ENCODE results near the gene PRUNE2. TPM values are rescaled to one million over a fixed set of nuclear protein-coding genes. Genes with fewer than 3 reads are reported as not detected.

PRUNE2 gene
- total RNA-seq, 2 experiments from 2014 or later: not detected

DNA sequence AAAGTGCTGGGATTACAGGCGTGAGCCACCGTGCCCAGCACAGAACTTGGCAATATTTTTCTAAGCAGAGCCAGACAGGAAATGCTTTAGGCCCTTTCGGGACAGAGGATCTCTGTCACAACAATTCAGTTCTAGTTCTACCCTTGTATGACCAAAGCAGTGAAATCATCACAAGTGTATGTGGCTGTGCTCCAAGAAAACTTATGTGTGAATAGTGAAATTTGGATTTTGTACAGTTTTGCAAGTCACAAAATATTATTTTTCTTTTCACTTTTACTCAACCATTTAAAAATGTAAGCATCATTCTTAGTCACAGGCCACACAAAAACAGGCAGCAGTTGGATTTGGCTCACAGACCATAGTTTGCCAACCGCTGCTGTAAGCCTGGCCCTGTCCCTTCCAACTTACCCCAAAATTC, 20.4 kb upstream of the PRUNE2 start:
- Mint-ChIP-seq H3K9me3 (peaks cover 2% of the 10 kb centered on the region), H3K36me3 (ENCODE audit: low read depth) (no peaks in the 10 kb centered on the region), H3K4me1 (ENCODE audit: low read depth) (no peaks in the 10 kb centered on the region), H3K27ac (no peak overlapping the region), H3K27me3 (peaks cover 6% of the 10 kb centered on the region), H3K4me3 (no peak overlapping the region)
- no peaks in the 10 kb centered on the region for H3K27me3 ChIP-seq (ENCODE audit: control insufficient read depth in 1 of 2, insufficient read depth in 2 of 2, low read length in 2 of 2)
- DNase-seq (no peak), ATAC-seq (ENCODE audit: poor library complexity) (no peak)
- ChIA-PET CTCF (no interaction called here), POLR2A (no interaction called here)
- TF ChIP-seq, protein P1, sequence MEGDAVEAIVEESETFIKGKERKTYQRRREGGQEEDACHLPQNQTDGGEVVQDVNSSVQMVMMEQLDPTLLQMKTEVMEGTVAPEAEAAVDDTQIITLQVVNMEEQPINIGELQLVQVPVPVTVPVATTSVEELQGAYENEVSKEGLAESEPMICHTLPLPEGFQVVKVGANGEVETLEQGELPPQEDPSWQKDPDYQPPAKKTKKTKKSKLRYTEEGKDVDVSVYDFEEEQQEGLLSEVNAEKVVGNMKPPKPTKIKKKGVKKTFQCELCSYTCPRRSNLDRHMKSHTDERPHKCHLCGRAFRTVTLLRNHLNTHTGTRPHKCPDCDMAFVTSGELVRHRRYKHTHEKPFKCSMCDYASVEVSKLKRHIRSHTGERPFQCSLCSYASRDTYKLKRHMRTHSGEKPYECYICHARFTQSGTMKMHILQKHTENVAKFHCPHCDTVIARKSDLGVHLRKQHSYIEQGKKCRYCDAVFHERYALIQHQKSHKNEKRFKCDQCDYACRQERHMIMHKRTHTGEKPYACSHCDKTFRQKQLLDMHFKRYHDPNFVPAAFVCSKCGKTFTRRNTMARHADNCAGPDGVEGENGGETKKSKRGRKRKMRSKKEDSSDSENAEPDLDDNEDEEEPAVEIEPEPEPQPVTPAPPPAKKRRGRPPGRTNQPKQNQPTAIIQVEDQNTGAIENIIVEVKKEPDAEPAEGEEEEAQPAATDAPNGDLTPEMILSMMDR (IDR thresholded peaks at IDR 0.05): no peak
- no peak overlapping the region for H3K27ac ChIP-seq (ENCODE audit: low read depth in 1 of 2, low read length in 2 of 2)
- no peak overlapping the region for H3K4me3 ChIP-seq (ENCODE audit: low read length)
- H3K9me3 ChIP-seq (ENCODE audit: control insufficient read depth in 1 of 2, insufficient read depth in 1 of 2, low read length in 2 of 2): no peaks in the 10 kb centered on the region
- no peaks in the 10 kb centered on the region for H3K36me3 ChIP-seq (ENCODE audit: insufficient read depth, low read length)
- intact Hi-C loops (cut with DNase I, micrococcal nuclease): no loop called here
- no peaks in the 10 kb centered on the region for H3K4me1 ChIP-seq (ENCODE audit: insufficient read depth, low read length)

DNA sequence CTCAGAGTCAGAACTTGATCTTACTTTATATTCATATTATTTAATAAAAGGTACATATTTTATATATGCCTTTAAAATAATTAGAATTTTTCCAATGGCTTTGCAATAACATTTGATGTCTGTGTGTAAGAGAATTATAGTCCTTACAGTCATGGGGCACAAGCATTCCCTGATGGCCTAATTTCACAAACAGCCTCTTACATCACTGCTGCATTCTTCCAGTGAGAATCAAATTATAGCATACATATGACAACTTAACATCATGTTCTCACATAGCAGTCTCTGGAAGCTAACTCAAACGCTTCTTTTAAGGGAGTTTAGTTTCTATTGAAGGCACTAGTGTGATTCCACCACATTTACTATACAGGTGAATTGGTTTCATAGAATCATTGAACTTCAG, 15.3 kb upstream of the PRUNE2 start:
- DNase-seq: no peak
- H3K27ac Mint-ChIP-seq: no peak overlapping the region
- Histone ChIP-seq H3K36me3 (ENCODE audit: insufficient read depth, low read length) (no peaks in the 10 kb centered on the region), H3K27me3 (ENCODE audit: control insufficient read depth in 1 of 2, insufficient read depth in 2 of 2, low read length in 2 of 2) (peaks cover 0 to 4% of the 10 kb centered on the region in 2 experiments), H3K4me3 (ENCODE audit: low read length) (no peak overlapping the region), H3K27ac (ENCODE audit: low read depth in 1 of 2, low read length in 2 of 2) (no peak overlapping the region), H3K9me3 (ENCODE audit: control insufficient read depth in 1 of 2, insufficient read depth in 1 of 2, low read length in 2 of 2) (no peaks in the 10 kb centered on the region), H3K4me1 (ENCODE audit: insufficient read depth, low read length) (no peaks in the 10 kb centered on the region)
- H3K4me1 Mint-ChIP-seq (ENCODE audit: low read depth): no peaks in the 10 kb centered on the region
- peaks cover 2% of the 10 kb centered on the region for H3K9me3 Mint-ChIP-seq
- intact Hi-C loops (cut with DNase I, micrococcal nuclease): no loop called here
- CTCF ChIA-PET: no interaction called here
- POLR2A ChIA-PET: no interaction called here
- peaks cover 19% of the 10 kb centered on the region for H3K27me3 Mint-ChIP-seq
- no peak overlapping the region for H3K4me3 Mint-ChIP-seq
- ATAC-seq (ENCODE audit: poor library complexity): no peak
- H3K36me3 Mint-ChIP-seq (ENCODE audit: low read depth): no peaks in the 10 kb centered on the region
- TF ChIP-seq, protein P1 (IDR thresholded peaks at IDR 0.05): no peak

DNA sequence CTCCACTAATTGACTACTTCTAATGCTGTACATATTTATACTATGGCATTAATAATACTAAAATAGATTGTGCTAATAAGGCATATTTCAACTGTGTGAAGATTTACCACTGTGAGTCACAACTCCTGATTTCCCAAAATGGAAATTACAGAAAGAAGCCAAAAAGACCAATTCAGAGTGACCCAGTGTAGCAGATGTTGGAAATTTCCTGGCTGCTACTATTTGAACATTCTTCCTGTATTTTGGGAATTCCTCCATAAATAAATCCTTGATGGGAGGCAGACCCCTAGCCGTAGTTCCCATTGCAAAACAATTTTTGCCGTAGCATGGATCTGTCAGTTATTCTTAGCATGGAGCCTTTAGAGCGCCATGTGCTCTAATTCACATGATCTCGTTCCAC, 11.4 kb upstream of the PRUNE2 start:
- no peak overlapping the region for H3K27ac Mint-ChIP-seq
- no peak overlapping the region for H3K4me3 Mint-ChIP-seq
- no peaks in the 10 kb centered on the region for H3K9me3 ChIP-seq (ENCODE audit: control insufficient read depth in 1 of 2, insufficient read depth in 1 of 2, low read length in 2 of 2)
- no peaks in the 10 kb centered on the region for H3K4me1 Mint-ChIP-seq (ENCODE audit: low read depth)
- H3K9me3 Mint-ChIP-seq: no peaks in the 10 kb centered on the region
- peaks cover 0 to 4% of the 10 kb centered on the region in 2 experiments for H3K27me3 ChIP-seq (ENCODE audit: control insufficient read depth in 1 of 2, insufficient read depth in 2 of 2, low read length in 2 of 2)
- H3K27ac ChIP-seq (ENCODE audit: low read depth in 1 of 2, low read length in 2 of 2): no peak overlapping the region
- H3K27me3 Mint-ChIP-seq: peaks cover 42% of the 10 kb centered on the region
- intact Hi-C loops (cut with DNase I, micrococcal nuclease): no loop called here
- CTCF ChIA-PET: no interaction called here
- no peak for ATAC-seq (ENCODE audit: poor library complexity)
- DNase-seq: no peak
- H3K4me3 ChIP-seq (ENCODE audit: low read length): no peak overlapping the region
- no peaks in the 10 kb centered on the region for H3K4me1 ChIP-seq (ENCODE audit: insufficient read depth, low read length)
- POLR2A ChIA-PET: no interaction called here
- TF ChIP-seq, protein P1 (IDR thresholded peaks at IDR 0.05): no peak
- no peaks in the 10 kb centered on the region for H3K36me3 Mint-ChIP-seq (ENCODE audit: low read depth)
- no peaks in the 10 kb centered on the region for H3K36me3 ChIP-seq (ENCODE audit: insufficient read depth, low read length)
